Endodermal cell (in vitro differentiated cells): ENCODE data around the gene CFLAR. TPM values are rescaled to one million over a fixed set of nuclear protein-coding genes. Genes with fewer than 3 reads are reported as not detected.

Source experiments
- DNase-seq: peaks from one replicate; pipeline ENCODE4 v3.0.0-alpha.2; 2017
- H3K27ac ChIP-seq: 2 replicates; pipeline ENCODE4 v1.5.1; 2013; ENCODE audit warnings: mild to moderate bottlenecking, low read depth, low read length, moderate library complexity
- H3K27me3 ChIP-seq: 2 replicates; pipeline ENCODE4 v1.6.1; 2013; ENCODE audit warnings: mild to moderate bottlenecking, low read length, moderate library complexity; ENCODE audit not compliant: insufficient read depth, control insufficient read depth, poor library complexity, severe bottlenecking
- H3K36me3 ChIP-seq: 2 replicates; pipeline ENCODE4 v1.7.0; 2013; ENCODE audit warnings: mild to moderate bottlenecking, low read length, moderate library complexity; ENCODE audit not compliant: control insufficient read depth, insufficient read depth
- H3K4me1 ChIP-seq: one replicate; pipeline ENCODE4 v1.7.0; 2013; ENCODE audit warnings: low read length; ENCODE audit not compliant: control insufficient read depth, insufficient read depth
- H3K4me3 ChIP-seq: 2 replicates; pipeline ENCODE4 v1.5.1; 2013; ENCODE audit warnings: mild to moderate bottlenecking, low read length, moderate library complexity
- H3K9ac ChIP-seq: 2 replicates; pipeline ENCODE4 v1.6.1; 2013; ENCODE audit warnings: mild to moderate bottlenecking, low read length, moderate library complexity; ENCODE audit not compliant: poor library complexity, severe bottlenecking; ENCODE audit errors: extremely low read depth
- H3K9me3 ChIP-seq: 2 replicates; pipeline ENCODE4 v1.6.1; 2013; ENCODE audit warnings: mild to moderate bottlenecking, low read length, moderate library complexity; ENCODE audit not compliant: control insufficient read depth
- H3K27ac Mint-ChIP-seq: 2 replicates; pipeline ENCODE4 v1.8.0; 2020; ENCODE audit warnings: mixed read lengths
- H3K27me3 Mint-ChIP-seq: 2 replicates; pipeline ENCODE4 v1.8.0; 2021; ENCODE audit warnings: mild to moderate bottlenecking, mixed read lengths; ENCODE audit not compliant: insufficient read depth
- H3K36me3 Mint-ChIP-seq: 2 replicates; pipeline ENCODE4 v1.8.0; 2020; ENCODE audit warnings: low read depth, mixed read lengths
- H3K4me1 Mint-ChIP-seq: 2 replicates; pipeline ENCODE4 v1.8.0; 2020; ENCODE audit warnings: mixed read lengths
- H3K4me3 Mint-ChIP-seq: 2 replicates; pipeline ENCODE4 v1.8.0; 2020; ENCODE audit warnings: mild to moderate bottlenecking, moderate library complexity, mixed read lengths
- H3K9me3 Mint-ChIP-seq: 2 replicates; pipeline ENCODE4 v1.8.0; 2020; ENCODE audit warnings: mild to moderate bottlenecking, mixed read lengths
- CTCF ChIP-seq: fragments of 200-600 bp; sonication (generic); conservative IDR thresholded peaks from 2 replicates; pipeline ENCODE4 v1.5.0; 2021; ENCODE audit warnings: antibody characterized with exemption, mild to moderate bottlenecking
- WGBS, 2 experiments: methylation state at CpG; one replicate each; pipeline versions ENCODE4 v1.1.5 to v1.1.7; 2013; ENCODE audit warnings: missing lambda C conversion rate in 2 of 2, mixed read lengths in 1 of 2; ENCODE audit not compliant: insufficient coverage in 1 of 2, insufficient read length in 1 of 2; 5-methylcytosine and 5-hydroxymethylcytosine counted together
- total RNA-seq, 2 donors: library from RNA; stranded (reverse); fragmentation: NEBNext Ultra II Directional in 1 of 2; extraction: Animal tissue kit (Norgen Biotek cat#: 25700) in 1 of 2; gene quantifications; 2 replicates in 1 of 2; 3 replicates in 1 of 2; pipeline ENCODE4 v1.2.1, GENCODE V29; 2021

The CFLAR gene
- total RNA-seq, 2 donors from 2014 or later, result 168 to 197 TPM

DNA sequence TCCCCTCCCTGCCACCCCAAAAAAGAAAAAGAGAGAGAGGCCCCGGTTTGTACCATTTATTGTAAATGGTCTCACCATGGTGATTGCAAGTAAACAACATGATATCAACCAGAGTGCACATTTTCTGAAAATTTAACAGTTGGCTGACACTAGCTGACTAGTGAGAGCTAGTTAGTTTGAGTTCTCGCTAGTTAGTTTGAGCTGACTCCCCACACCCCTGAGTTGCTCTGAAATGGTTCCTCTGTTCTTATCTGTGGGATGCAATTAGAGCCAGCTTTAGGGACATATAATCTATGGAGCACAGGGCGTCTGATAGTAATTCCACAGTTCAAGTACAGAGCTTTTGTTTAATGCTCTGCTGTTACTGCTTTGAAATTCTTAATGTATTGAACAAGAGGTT is 80.0 kb downstream of the CFLAR start:
- H3K9me3 Mint-ChIP-seq, result no peaks in the 10 kb centered on the region

DNA sequence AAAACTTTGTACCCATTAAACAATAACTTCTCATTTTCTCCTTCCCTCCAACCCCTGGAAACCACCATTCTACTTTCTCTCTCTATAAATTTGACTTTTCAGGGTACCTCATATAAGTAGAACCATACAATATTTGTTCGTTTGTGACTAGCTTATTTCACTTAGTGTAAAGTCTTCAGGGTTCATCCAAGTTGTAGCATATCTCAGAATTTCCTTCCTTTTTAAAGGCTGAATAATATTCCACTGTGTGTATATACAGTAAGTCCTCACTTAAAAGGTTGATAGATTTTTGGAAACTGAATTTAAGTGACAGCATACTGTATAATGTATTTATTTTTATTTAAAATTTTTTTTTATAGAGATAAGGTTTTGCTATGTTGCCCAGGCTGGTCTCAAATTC is 80.8 kb downstream of the CFLAR start:
- no peak for DNase-seq
- TF ChIP-seq CTCF, result no peak
- Mint-ChIP-seq H3K27me3 (no peaks in the 10 kb centered on the region), H3K9me3 (no peaks in the 10 kb centered on the region), H3K27ac (no peak overlapping the region), H3K4me1 (peaks cover 4% of the 10 kb centered on the region), H3K36me3 (peaks cover 25% of the 10 kb centered on the region), H3K4me3 (no peak overlapping the region)
- Histone ChIP-seq H3K9me3 (no peaks in the 10 kb centered on the region), H3K27me3 (no peaks in the 10 kb centered on the region), H3K4me3 (no peak overlapping the region), H3K27ac (no peak overlapping the region), H3K4me1 (no peaks in the 10 kb centered on the region), H3K36me3 (no peaks in the 10 kb centered on the region), H3K9ac (no peak overlapping the region)
- WGBS, 2 experiments, result 80 to 90% methylated on average over 1 of the region's 1 CpG

More for the DNA sequence above, 80.0 kb downstream of the CFLAR start:
- no peak for TF ChIP-seq CTCF
- Histone ChIP-seq H3K27me3 (no peaks in the 10 kb centered on the region), H3K4me1 (no peaks in the 10 kb centered on the region), H3K9ac (no peak overlapping the region), H3K27ac (no peak overlapping the region), H3K36me3 (no peaks in the 10 kb centered on the region), H3K4me3 (no peak overlapping the region), H3K9me3 (no peaks in the 10 kb centered on the region)
- peaks cover 22% of the 10 kb centered on the region for H3K36me3 Mint-ChIP-seq
- 87 to 100% methylated on average over 1 to 3 of the region's 3 CpGs for WGBS, 2 experiments
- peaks cover 4% of the 10 kb centered on the region for H3K4me1 Mint-ChIP-seq
- H3K4me3 Mint-ChIP-seq, result no peak overlapping the region
- no peaks in the 10 kb centered on the region for H3K27me3 Mint-ChIP-seq
- H3K27ac Mint-ChIP-seq, result no peak overlapping the region
- no peak for DNase-seq

DNA sequence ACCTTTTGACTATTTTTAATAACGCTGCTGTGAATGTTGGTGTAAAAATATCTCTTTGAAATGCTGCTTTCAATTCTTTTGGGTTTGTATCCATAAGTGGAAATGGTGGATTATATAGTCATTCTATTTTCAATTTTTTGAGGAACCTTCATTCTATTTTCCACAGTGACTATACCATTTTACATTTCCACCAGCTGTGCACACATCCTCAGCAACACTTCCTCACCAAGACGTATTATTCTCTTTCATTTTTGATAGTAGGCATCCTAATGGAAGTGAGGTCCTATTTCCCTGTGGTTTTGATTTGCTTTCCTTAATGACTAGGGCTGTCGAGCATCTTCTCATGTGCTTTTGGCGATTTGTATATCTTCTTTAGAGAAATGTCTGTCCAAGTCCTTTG is 81.8 kb downstream of the CFLAR start:
- Mint-ChIP-seq H3K27me3 (no peaks in the 10 kb centered on the region), H3K9me3 (no peaks in the 10 kb centered on the region), H3K27ac (no peak overlapping the region), H3K4me3 (no peak overlapping the region), H3K36me3 (peaks cover 25% of the 10 kb centered on the region), H3K4me1 (peaks cover 4% of the 10 kb centered on the region)
- no peaks in the 10 kb centered on the region for H3K9me3 ChIP-seq
- H3K4me3 ChIP-seq, result no peak overlapping the region
- DNase-seq, result no peak
- no peaks in the 10 kb centered on the region for H3K4me1 ChIP-seq
- no peaks in the 10 kb centered on the region for H3K27me3 ChIP-seq
- H3K36me3 ChIP-seq, result no peaks in the 10 kb centered on the region
- WGBS, 2 experiments, result 71 to 98% methylated on average over 1 to 4 of the region's 4 CpGs
- TF ChIP-seq CTCF, result no peak
- no peak overlapping the region for H3K9ac ChIP-seq
- no peak overlapping the region for H3K27ac ChIP-seq
